NCI-H510A (cell line): Measurements from ENCODE around the gene PTGDR2.
A peak's percentile ranks its signal among the peaks of the same experiment; 100 is the strongest.

Experiments used
- DNase-seq: peaks from one replicate; lab custom pipeline; 2025; lab: John Stamatoyannopoulos, UW

Gene PTGDR2

GRCh38 chr11:60874421-60875365 is 18.9 kb upstream of the PTGDR2 start:
- no peak for DNase-seq

GRCh38 chr11:60873533-60873932 is 17.8 kb upstream of the PTGDR2 start:
- DNase-seq = no peak

- no peak for DNase-seq
These were observed 17.3 kb upstream of the PTGDR2 start for GRCh38 chr11:60872961-60873524.

GRCh38 chr11:60872124-60872960 is 16.6 kb upstream of the PTGDR2 start:
- DNase-seq = no peak

- DNase-seq = no peak
These were observed 15.8 kb upstream of the PTGDR2 start for GRCh38 chr11:60871378-60872061.

- DNase-seq = no peak
These were observed 15.1 kb upstream of the PTGDR2 start for GRCh38 chr11:60870733-60871377.

GRCh38 chr11:60870276-60870675 is 14.5 kb upstream of the PTGDR2 start:
- DNase-seq = peak; percentile 70

GRCh38 chr11:60869451-60869825 is 13.7 kb upstream of the PTGDR2 start:
- DNase-seq = no peak

- DNase-seq = no peak
These were observed 13.1 kb upstream of the PTGDR2 start for GRCh38 chr11:60868682-60869450.

- no peak for DNase-seq
These were observed 12.3 kb upstream of the PTGDR2 start for GRCh38 chr11:60867871-60868681.

GRCh38 chr11:60866911-60867870 is 11.4 kb upstream of the PTGDR2 start, which contains the start of gene ZP1:
Gene ZP1, plus strand, starts transcription at chr11:60867542. Its CDS starts 20 bp downstream, at chr11:60867562.
- peak; percentile 73 for DNase-seq

GRCh38 chr11:60864856-60865513 is 9.2 kb upstream of the PTGDR2 start:
- DNase-seq = no peak

- DNase-seq = no peak
These were observed 8.1 kb upstream of the PTGDR2 start for GRCh38 chr11:60863550-60864521.

- no peak for DNase-seq
These were observed 6.4 kb upstream of the PTGDR2 start for GRCh38 chr11:60862171-60862570.

- DNase-seq = no peak
These were observed 5.2 kb upstream of the PTGDR2 start for GRCh38 chr11:60860943-60861342.

GRCh38 chr11:60859616-60860250 is 4.0 kb upstream of the PTGDR2 start:
- DNase-seq = no peak
